Spleen (tissue), 7 donors: Measurements from ENCODE around the gene HBG1.

Experiments
- CTCF ChIP-seq, 11 experiments: fragments of 200-600 bp in 7 of 11; fragments of 450-650 bp in 4 of 11; sonication (generic) in 4 of 11; IDR thresholded peaks in 8 of 11; conservative IDR thresholded peaks in 3 of 11; 1 replicate in 7 of 11; 2 replicates in 4 of 11; pipeline versions ENCODE4 v1.4.0 to v1.8.0; 2016 to 2021; ENCODE audit warnings: antibody characterized with exemption in 11 of 11, inconsistent platforms in 4 of 11, mild to moderate bottlenecking in 1 of 11
- POLR2A ChIP-seq, 3 donors: fragments of 450-650 bp; IDR thresholded peaks; one replicate each; pipeline ENCODE4 v1.5.1; 2017; ENCODE audit warnings: antibody characterized with exemption in 3 of 3, mild to moderate bottlenecking in 1 of 3
- POLR2AphosphoS5 ChIP-seq, 3 donors: sonication (generic); formaldehyde crosslinking; IDR thresholded peaks; one replicate each; pipeline ENCODE4 v1.5.1; 2017; ENCODE audit warnings: antibody characterized with exemption in 3 of 3
- donor health status: DM: no; HTN: no; CAD: no; lungs with moderate emphysema.
- donor health status: DM: no; HTN: no; CAD: no.
- donor health status: DM: no; HTN: no; CAD: no.

- TF ChIP-seq CTCF (IDR thresholded peaks at IDR 0.05 in 8 of 11, conservative IDR thresholded peaks at IDR 0.05 in 3 of 11) (no peak), POLR2A (IDR thresholded peaks at IDR 0.05) (no peak), POLR2AphosphoS5 (IDR thresholded peaks at IDR 0.05) (no peak)
These were observed 25.9 kb upstream of the HBG1 start for GRCh38 chr11:5275369-5276110.
